Astrocyte of the spinal cord (primary cell): ENCODE measurements around the gene ILKAP.

Experiments
- DNase-seq: peaks from one replicate; pipeline ENCODE4 v3.0.0; 2011; ENCODE audit warnings: low read depth, low spot score
- H3K4me3 ChIP-seq: 2 replicates; pipeline ENCODE4 v1.5.1; 2011; ENCODE audit warnings: low read depth, mild to moderate bottlenecking, low read length, moderate library complexity
- in situ Hi-C: cut with HindIII; loops from 2 replicates; pipeline ENCODE4 v1.10.0; 2017; ENCODE audit warnings: low sequenced_read_pairs
- TF ChIP-seq, protein P1 (sequence below): IDR thresholded peaks from 2 replicates; pipeline ENCODE4 v1.5.1; 2012; ENCODE audit warnings: low read depth, mild to moderate bottlenecking, low read length, inconsistent platforms

ILKAP gene

DNA sequence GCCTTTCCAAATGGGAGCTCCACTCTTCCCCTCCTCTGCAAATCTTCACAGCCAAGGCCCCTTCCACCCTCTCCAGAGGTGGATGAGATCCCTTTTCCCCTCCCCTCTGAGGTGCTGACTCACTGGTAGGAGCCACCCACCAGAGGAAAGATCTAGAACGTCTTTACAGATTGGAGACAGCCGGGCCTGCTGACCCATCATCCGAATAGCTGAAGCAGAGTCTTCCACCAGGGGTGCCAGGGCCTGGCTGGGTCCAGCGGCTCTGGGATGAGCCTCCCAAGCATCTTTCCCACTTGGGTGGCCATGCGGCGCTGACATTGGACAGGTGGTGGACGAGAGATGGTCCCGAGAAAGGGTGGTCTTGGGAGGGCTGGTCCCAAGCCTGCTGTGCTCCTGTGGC, 35.7 kb downstream of the ILKAP start:
- no peak for DNase-seq
- no peak overlapping the region for H3K4me3 ChIP-seq
- in situ Hi-C loops, result no loop called here
- TF ChIP-seq, protein P1, sequence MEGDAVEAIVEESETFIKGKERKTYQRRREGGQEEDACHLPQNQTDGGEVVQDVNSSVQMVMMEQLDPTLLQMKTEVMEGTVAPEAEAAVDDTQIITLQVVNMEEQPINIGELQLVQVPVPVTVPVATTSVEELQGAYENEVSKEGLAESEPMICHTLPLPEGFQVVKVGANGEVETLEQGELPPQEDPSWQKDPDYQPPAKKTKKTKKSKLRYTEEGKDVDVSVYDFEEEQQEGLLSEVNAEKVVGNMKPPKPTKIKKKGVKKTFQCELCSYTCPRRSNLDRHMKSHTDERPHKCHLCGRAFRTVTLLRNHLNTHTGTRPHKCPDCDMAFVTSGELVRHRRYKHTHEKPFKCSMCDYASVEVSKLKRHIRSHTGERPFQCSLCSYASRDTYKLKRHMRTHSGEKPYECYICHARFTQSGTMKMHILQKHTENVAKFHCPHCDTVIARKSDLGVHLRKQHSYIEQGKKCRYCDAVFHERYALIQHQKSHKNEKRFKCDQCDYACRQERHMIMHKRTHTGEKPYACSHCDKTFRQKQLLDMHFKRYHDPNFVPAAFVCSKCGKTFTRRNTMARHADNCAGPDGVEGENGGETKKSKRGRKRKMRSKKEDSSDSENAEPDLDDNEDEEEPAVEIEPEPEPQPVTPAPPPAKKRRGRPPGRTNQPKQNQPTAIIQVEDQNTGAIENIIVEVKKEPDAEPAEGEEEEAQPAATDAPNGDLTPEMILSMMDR, result no peak

- TF ChIP-seq, protein P1, result no peak
- DNase-seq, result no peak
- no peak overlapping the region for H3K4me3 ChIP-seq
- in situ Hi-C loops, result no loop called here
These were observed 36.2 kb downstream of the ILKAP start for GRCh38 chr2:238167344-238167715.

- no peak overlapping the region for H3K4me3 ChIP-seq
- in situ Hi-C loops, result no loop called here
- no peak for DNase-seq
- TF ChIP-seq, protein P1, result no peak
These were observed 36.8 kb downstream of the ILKAP start for GRCh38 chr2:238166391-238167343.

DNA sequence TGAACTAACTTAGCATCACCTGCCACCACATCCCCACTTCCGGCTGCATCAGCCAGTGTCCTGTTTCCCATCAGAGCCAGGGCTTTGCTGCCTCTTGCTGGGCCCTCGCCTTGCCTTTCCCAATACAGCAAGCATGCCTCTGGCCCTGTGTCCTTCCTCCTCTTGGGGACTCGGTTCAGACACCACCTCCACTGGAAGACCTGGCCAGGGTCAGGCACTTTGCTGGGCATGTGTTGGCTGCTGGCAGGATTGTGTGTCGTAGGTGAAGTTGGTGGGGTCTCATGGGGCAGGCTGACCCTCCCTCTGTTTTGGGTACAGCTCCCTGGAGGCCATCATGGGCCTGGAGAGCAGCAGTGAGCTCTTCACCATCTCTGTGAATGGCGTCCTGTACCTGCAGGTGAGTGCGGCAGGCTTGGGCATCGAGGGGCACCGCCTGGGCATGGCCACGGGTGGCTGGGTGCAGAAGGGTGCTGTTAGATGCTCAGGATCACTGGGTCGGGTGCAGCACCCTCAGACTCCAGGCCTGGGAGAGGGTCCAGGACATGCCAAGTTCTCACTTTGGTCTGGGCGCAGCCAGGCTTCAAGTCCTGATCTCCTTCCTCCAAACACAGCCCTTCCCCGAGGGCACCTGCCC, 38.1 kb downstream of the ILKAP start:
- in situ Hi-C loops, result no loop called here
- TF ChIP-seq, protein P1, result no peak
- no peak overlapping the region for H3K4me3 ChIP-seq
- no peak for DNase-seq

DNA sequence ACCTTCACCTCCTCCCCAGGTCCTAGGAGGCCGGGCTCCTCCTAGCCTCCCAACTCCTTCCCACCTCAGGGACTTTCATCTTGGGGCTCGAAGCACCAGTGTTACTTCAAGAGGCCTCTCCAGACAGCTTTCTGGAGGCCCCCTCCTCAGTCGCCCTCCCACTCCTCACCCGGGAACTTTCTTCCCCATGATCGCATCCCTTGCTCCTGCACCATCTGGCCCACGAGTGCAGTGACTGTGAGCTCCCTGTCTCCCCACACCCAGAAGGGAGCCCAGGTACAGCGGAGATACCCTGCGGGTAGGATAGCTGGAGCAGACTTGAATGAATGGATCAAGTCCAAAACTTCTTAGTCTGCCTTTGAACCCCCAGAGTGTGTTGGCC, 38.6 kb downstream of the ILKAP start:
- in situ Hi-C loops, result no loop called here
- H3K4me3 ChIP-seq, result no peak overlapping the region
- no peak for DNase-seq
- TF ChIP-seq, protein P1, result no peak

GRCh38 chr2:238163481-238164198, 39.9 kb downstream of the ILKAP start:
- no peak for DNase-seq

More at GRCh38 chr2:238163481-238164198, 39.9 kb downstream of the ILKAP start:
- H3K4me3 ChIP-seq, result peak overlapping the region; percentile 17
- in situ Hi-C loops, result no loop called here
- TF ChIP-seq, protein P1, result no peak
